MM.1S (cell line): ENCODE results near the gene ELFN1.

Source experiments
- EZH2 ChIP-seq: fragments of 300-600 bp; sonication (generic); optimal IDR thresholded peaks from 2 replicates; pipeline ENCODE3; 2017; ENCODE audit warnings: low read depth, mild to moderate bottlenecking, antibody characterized with exemption, low read length, mixed read lengths
- EZH2phosphoT487 ChIP-seq: fragments of 300-600 bp; sonication (generic); IDR thresholded peaks from 2 replicates; pipeline ENCODE4 v1.6.1; 2018; ENCODE audit warnings: antibody characterized with exemption, low read length
- TF ChIP-seq, protein P1 (sequence below): fragments of 300-600 bp; sonication (generic); IDR thresholded peaks from 2 replicates; pipeline ENCODE4 v1.5.1; 2016; ENCODE audit warnings: antibody characterized with exemption, low read length, mixed read lengths

DNA sequence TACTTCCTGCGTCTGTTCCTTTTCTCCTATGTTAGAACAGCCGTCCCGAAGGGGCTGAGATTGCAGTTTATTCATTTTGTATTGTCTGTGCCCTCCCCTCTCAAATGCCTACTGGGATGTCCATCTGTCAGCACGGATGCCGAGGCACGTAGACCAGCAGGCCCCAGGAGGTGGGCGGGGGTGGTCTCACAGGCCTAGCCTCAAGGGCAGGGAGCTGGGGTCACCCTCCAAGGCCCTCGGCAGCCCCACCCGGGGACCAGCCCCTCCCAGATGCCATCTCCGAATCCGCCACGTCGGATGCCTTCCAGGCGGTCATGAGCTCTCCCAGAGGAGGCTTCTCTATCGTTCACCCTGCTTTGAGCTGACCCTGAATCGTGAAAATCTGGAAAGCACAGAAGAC lies 59.7 kb downstream of the ELFN1 start:
- TF ChIP-seq, protein P1, sequence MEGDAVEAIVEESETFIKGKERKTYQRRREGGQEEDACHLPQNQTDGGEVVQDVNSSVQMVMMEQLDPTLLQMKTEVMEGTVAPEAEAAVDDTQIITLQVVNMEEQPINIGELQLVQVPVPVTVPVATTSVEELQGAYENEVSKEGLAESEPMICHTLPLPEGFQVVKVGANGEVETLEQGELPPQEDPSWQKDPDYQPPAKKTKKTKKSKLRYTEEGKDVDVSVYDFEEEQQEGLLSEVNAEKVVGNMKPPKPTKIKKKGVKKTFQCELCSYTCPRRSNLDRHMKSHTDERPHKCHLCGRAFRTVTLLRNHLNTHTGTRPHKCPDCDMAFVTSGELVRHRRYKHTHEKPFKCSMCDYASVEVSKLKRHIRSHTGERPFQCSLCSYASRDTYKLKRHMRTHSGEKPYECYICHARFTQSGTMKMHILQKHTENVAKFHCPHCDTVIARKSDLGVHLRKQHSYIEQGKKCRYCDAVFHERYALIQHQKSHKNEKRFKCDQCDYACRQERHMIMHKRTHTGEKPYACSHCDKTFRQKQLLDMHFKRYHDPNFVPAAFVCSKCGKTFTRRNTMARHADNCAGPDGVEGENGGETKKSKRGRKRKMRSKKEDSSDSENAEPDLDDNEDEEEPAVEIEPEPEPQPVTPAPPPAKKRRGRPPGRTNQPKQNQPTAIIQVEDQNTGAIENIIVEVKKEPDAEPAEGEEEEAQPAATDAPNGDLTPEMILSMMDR, result no peak
- no peak for TF ChIP-seq EZH2
- TF ChIP-seq EZH2phosphoT487, result no peak
